RCC 7860 (cell line): ENCODE measurements around the gene ANO2.

ENCODE experiments used
- DNase-seq: peaks from one replicate; pipeline ENCODE4 v3.0.0-alpha.2; 2015; ENCODE audit warnings: low spot score
- FAIRE-seq: peaks from 2 replicates; lab custom pipeline; 2012; peaks lifted over from hg19 to GRCh38; lab: Jason Lieb, UNC

ANO2 gene

DNA sequence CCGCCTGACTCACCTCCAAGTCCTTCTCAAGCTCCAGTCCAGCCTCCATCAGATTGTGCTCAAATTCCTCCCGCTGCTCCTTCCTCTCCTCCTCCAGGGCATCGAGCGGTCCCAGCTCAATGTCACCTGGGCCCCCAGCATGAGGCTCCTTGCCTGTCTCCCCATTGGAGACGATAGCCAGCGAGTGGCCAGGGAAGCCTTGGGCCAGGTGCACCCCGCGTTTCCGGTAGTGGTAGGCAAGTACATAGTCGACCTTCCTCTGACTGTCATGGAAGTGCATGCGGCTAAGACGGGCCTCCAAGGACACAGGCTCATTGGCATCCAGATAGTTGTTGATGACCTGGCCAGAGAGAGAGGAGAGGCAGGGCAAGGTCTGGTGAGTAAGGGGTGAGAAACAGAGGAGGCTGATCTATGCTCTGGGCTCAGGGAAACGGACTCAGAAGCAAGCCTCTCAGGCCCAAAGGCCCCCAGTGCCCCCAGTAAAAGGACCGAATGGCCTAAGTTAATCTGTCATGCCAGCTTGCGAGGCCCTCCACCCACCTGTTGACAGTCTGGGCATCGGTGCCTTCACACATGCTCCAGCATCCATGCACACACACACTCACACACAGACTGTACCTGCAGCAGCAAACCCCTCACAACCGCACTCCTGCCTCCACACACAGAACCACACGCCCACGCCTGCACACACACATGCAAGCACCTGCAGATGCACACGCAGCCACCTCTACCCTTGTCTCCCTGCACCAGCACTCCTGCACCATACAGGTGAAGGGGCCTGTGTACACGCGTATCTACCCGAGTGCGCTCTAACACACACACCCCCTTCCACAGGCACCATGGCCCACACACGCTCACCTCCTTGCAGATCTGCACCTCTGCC, 23.8 kb downstream of the ANO2 start:
- DNase-seq (no peak), FAIRE-seq (no peak)

DNA sequence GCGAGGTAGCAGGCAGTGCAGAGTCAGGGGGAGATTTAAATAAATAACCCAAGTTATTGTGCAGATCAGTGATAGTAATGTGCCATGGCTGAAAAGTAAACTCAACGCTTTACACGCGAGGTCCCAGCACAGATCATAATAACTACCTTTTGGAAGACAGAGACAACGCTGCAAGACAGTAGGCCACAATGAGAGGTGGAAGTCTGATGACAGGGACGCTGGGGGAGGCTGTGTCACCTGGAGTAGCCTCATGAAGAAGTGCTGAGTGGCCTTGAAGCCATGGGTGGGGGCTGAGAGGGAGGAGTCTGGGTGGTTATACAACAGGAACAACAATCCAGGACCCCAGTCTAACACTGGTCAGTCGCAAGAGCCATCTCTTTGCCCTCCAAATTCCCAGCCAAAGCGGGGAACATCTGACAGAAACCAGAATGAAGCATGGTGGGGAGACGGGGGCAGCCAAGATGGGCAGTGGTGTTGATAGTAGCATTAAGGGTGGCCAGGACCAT, 28.2 kb downstream of the ANO2 start:
- FAIRE-seq (no peak), DNase-seq (no peak)

DNA sequence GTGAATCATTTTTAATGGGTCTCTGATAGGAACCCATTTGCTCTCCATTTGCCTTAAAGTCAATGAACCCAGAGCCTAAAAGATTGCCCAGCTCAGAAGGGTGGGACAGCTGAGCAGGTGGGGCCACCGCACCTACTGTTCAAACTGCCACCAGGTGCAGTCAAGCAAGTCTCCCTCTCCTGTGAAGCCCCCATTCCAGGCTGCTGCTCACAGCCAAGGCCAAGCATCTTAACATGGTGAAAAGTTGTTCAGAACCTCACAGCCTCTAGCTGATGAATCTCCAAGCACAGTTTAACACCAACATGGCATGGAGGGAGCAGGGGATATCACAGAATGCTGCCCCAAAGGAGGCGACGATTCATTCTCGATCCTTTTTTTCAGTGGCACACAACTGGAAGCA, 29.5 kb downstream of the ANO2 start:
- DNase-seq (no peak), FAIRE-seq (no peak)

DNA sequence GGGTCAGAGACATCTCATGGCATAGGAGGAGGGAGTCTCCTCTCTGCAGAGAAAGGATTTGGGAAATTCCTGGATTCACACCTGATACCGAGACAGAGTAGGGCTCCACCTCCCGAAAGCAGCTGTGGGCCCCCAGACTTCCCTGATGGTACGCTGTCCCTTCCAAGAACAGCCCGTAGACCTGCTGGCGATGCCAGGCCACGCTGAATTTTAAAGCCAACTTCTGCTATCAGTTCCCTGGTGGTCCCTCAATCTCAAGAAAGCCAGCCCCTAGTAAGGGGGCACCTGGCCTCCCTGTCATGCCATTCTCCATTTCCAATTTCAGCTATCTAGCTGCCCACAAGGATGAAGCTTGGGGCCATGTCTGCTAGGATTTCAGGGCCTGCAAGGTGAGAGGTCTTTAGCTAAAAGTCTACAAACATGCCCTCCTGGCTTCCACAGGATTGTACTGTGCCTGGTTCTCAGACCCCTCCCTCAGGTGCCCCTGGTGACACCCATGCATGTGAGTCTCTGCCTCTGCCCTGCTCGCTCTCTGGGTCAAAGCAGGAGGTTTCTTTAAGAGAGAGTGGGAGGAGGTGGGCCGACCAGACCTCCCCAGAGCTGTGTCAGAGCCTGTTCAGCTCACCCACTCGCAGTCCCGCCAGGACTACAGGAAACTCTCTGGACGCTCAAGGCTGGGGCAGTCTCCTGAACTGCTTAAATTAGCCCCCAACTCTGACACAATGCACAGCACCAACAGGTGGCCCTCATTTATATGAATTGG, 30.5 kb downstream of the ANO2 start:
- no peak for FAIRE-seq
- no peak for DNase-seq

DNA sequence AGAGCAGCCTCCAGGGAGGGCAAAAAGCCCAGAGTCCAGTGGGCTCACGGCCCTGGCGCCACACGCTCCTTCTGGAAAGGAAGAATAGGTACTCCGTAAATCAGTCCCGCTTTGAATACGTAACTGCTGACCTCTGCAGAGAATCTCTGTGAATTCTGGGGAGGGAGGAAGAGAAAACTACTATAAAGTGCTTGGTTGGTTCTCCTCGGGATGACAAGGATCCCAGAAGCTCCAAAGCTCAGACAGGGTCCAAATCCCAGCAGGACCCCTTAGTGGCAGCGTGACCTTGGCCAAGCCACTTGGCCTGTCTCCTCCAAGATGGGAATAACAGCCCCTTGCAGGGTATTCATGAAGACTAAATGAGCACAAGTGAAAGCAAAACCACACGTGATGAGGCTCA, 31.7 kb downstream of the ANO2 start:
- no peak for FAIRE-seq
- DNase-seq: no peak

DNA sequence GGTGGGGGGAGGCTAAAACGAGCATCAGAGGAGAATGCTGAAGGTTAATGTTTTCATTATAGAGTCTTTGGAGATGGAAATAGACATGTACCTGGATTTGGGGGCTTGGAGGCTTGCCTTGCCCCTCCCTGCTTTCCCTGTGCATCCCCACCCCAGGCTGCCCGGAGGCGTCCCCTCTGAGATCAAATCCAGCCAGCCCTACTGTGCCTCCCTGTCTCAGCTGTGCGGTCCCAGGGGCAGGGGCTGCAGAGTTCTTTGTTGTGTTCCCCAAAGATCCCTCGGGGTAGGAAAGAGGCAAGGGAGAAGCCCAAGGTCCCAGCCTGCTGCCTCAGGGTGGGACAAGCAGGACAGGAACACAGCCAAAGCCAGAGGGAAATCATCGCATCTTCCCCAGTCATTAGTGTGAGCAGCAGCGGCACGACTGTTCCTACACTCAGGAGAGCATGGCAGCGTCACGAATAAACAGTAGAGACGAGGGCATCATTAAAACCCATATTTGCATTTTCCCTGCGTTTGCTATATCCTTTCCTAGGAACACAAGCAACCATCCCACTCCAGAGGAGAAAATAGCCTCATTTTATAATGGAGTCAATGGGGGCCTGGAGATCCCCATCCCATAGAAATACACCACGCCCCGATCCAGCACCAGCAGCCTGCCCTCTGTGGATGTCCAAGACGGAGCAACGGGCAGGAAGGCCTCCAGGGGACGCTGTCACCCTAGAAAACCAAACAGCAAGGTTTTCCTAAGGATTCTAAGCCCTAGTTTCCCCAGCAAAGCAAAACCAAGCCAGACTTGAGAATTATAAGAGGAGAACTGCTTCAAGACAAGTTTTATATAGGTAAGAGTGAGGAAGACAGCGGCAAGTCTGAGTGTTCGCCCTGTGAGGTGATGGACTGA, 32.4 kb downstream of the ANO2 start:
- FAIRE-seq (no peak), DNase-seq (no peak)

DNA sequence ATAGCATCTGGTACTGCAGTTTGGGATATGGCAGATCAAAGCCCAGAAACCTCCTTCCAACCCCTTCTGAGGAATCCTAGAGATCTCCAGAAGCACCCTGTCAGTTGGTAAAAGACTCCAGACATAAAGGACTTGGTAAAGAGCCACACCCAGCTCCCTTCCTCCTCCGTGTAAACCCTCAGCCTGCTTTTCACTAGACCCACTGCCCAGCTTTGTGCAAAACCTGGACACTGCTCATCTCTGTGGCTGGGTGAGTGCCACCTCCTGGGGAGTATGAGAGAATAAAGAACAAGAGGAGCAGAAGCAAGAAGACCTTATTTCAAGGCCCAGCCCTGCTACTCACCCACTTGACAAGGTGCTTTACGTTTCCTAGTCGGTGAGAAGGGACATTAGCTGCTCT, 33.0 kb downstream of the ANO2 start:
- DNase-seq (no peak), FAIRE-seq (no peak)

DNA sequence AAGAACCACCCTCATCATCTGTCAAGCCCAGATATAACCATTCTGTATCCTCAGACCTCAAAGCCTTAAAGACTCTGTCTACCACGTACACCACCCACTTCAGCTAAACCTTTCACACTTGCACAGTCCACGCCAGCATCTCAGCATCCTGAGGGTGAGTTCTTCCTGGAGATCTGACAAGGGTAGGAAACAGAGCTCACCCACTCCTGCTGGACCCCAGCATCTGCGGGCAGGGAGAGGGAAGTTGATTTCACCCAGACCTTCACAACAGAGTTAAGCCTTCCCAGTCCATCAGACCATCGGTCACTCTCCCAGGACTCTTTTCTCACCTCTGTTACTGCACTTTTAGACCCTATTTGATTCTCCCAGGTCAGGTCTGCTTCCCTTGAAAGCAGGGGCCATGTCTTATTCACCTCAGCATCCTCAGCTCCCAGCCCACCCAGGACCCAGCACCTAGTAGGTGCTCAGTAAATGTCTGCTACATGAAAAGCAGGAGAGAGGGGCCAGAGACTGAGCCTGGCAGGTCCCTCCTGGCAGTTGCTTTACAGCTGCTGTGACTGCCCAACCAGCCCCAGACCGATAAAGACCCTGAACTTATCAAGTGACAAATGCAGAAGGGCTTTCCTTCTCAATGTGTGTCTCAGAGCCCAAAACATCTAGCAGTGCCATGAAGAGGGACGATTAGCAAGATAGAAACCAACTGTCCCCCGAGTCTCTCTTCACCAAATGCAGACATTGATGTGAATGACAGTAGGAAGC, 34.1 kb downstream of the ANO2 start:
- no peak for FAIRE-seq
- DNase-seq: no peak

DNA sequence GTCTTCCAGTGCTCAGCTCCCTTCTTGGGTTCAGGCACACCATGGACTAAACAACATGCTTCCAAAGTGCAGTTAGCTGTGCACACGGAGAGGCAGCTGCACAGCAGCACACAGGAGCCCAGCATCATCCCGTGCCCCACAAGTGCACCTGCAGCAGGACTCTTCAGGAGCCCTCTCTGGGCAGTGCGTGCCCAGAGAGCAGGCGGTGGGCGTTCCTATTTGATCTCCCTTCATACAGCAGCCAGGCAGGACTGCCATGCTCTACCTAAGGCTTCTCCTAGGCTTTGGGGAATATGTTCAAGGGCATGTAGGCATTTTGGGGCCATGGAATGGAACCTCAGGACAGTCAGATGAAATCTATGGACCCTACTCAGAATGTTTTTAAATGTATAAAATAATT, 35.5 kb downstream of the ANO2 start:
- DNase-seq: no peak
- no peak for FAIRE-seq

DNA sequence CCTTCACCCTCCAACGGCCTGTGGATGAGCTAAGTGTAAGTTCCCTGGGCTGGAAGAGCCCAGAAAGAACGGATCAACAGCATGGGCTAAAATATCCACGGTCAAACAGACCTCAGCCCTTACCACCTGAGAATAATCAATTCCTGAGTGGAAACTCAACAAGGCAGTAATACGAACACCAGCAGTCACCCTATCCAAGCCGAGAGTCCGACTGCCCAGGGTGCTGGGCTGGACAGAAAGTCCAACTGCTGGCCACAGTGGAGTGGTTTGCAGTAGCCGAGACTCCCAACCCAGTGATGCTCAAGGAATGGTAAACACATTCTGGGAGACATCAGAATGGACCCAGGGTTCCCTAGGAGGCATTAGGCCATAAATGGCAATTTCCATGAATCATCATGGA, 36.8 kb downstream of the ANO2 start:
- FAIRE-seq: no peak
- no peak for DNase-seq

DNA sequence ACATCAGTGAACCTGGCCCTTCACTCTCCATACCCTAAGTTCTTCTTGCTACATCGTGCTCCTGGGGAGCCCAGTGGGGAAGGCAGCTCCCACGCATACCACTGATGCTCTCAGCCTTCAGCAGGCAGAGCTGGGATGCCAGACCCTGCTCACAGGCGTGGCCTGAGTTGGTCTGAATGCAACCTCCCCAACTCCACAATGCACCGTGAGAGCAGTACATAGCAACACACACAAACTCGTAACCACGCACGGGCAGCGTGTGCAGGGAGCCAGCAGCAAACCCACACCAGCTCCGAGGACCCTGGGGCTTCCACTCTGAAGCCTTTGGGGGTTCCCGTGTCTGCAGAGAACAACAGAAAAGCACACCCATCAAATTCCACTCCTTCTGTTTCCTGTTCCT, 37.3 kb downstream of the ANO2 start:
- DNase-seq (no peak), FAIRE-seq (no peak)

DNA sequence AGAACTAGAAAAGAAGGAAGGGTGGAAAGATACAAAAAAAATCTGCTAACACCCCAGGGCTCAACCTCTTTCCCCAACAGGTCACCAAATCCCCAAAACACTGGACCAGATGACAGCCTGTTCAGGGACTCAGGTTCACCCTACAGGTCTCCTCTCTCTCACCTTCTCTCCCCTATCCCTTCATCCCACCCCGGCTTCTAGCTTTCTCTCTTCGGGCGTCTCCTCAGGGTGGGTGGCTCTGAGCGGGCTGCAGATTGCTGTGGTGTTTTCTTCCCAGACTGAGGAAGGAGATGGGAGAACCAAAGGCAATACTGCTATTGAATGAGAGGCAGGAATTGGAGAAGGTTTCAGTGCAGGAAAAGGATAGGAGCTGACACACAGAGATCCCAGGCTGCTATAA, 39.3 kb downstream of the ANO2 start:
- DNase-seq (no peak), FAIRE-seq (no peak)

DNA sequence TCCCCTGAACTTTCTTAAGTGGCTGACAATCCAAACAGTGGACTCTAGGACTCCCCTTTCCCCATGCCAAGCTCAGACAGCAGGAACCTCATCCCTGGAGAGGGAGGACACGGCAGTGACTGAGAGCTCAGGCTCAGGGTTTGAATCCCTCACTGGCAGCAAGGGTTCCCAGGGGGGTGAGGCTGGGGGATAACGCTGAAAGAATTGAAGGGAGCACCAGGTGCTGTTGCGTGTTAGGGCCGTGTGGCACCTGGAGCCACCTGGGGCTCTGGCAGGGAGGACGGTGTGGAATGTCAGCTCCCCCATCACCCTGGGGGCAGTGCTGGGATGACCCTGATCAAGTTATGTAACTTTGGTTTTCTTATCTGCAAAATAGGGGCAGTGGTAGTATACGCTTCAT, 40.1 kb downstream of the ANO2 start:
- DNase-seq: no peak
- FAIRE-seq: no peak

DNA sequence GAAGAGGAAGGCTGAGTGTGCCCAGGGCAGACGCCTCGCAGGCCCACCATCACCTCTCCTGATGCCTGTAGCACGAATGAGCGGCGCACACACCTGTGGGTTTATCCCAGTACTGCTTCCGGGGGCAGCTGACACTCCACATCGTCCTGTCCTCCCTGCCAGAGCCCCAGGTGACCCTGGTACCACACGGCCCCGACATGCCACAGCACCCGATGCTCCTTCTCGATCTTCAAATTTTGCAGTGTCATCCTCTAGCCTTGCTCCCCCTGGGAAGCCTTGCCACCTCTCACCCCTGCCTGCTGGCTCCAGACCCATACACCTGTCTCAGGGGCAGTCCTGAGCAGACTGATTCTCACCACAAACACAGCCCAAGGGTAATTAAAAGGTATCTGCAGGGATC, 40.6 kb downstream of the ANO2 start:
- FAIRE-seq (no peak), DNase-seq (no peak)

DNA sequence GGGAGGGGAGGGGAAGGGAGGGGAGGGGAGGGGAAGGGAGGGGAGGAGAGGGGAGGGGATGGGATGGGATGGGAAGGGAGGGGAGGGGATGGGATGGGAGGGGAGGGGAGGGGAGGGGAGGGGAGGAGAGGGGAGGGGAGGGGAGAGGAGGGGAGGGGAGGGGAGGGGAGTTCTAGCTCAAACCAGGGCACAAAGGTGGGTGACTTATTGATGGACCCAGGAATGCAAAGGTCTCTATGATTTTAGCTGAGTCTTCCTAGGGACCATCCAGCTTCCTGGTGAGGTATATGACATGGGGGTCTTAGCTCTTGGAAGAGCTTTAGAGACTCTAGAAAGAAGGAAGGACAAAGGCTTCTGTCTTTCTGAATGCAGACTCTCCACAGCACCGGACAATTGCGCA, 42.3 kb downstream of the ANO2 start:
- no peak for DNase-seq
- FAIRE-seq: no peak

DNA sequence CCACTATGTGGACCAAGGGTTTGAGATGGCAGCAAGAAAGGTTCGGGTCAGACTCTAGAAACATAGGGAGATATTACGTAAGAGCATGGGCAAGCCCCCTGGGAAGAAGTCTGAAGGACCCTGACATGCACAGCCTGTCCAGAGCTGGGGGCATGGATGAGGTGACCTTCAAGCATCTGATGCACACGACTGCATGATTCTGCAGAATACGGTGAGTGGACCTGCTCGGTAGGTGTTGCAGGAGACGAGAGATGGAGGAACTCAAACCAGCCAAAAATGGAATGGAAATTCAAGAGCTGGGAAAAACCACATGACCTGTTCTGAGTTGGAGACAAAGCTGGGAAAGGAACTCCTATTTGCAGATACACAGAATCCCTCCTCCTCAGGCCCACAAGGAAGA, 43.6 kb downstream of the ANO2 start:
- FAIRE-seq (no peak), DNase-seq (no peak)

DNA sequence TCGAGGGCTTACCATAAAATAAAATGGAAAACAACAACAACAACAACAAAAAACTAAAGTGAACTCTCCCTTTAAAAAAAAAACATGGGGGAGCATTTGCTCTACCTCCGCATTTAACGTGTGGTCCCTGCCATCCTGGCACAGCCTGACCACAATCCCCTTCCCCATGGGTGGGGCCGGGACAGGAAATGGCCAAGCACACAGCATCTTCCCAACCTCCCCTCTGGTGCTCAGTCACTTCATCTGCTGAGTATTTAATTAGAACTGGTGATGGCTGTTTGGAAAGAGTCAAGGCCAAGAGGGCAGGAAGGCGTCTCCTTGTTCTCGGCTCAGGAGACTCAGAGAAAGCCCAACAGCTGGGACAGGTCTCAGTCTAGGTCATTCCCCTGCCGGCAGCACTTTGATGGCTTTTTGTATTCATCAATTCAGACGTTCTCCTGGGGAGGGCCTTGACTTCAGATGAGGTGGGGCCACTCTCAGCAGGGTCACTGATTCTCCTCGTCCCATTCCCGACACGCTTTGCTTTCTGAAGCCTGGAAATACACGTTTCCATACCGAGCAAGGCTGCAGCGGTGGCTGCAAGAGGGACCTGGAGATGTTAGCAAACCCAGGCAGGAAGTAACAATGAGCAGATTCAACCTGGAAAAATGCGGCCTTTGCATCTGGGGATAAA, 44.4 kb downstream of the ANO2 start:
- no peak for DNase-seq
- FAIRE-seq: no peak

DNA sequence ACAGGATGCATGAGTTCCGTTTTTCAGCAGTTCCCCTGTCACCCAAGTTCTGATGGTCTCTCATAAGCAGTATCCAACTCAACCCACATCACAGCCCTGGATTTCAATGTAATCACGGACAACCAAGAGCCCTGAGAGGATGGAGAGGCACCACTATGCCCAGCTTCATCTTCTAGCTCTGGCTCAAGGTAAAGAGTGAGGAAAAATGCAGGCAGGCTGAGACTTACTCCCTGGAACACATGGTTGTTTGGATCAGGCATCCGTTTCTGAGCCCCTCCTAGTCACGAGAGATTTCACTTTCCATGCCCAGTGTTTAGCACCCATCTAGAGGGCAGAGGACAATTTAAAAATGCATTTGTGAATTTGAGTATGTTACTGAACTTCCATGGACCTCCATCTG, 45.0 kb downstream of the ANO2 start:
- no peak for FAIRE-seq
- no peak for DNase-seq

DNA sequence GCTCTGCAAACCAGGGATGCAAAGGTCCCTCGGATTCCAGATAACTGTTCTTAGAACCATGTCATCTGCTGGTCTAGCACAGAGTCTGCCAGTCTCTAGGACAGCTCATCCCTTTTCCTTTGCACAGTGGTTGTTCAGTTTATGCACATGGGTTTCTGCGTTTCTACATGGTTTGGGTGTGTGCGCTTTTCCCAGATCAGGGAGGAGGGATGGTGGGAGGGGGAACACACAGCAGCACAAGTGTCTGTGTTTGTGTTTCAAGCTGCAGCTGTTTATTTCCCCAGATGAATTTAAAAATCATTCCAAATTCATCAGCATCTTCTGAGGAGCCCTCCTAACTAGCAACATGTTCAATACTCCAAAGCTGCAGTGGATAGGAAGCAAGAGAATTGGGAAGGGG, 45.4 kb downstream of the ANO2 start:
- DNase-seq: no peak
- no peak for FAIRE-seq

DNA sequence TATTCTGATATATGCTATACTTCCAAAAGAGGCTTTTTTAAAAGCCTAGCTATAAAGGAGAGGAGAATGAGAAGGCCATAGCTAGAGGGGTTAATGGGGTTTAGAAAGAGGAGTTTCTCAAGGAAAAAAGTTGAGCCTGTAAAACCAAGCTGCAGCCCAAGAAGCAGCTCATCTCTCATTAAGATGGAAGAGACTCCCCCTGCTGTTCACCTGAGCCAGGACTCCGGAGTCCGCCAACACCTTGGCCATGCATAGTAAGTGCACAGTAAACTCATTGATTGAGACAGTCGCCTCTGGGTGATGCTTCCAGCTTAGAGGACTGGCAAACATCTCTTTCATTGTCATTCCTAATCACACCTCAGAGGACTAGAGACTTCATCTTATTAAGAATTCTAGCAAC, 46.2 kb downstream of the ANO2 start:
- no peak for FAIRE-seq
- DNase-seq: no peak
